Skin epidermis (tissue), 12 donors: ENCODE measurements around the gene NSUN2.

Source experiments
- H3K27ac ChIP-seq, 21 experiments: fragments of 200-600 bp; sonication (generic) in 11 of 21; one replicate each; pipeline ENCODE4 v1.5.0; 2020; ENCODE audit warnings: mild to moderate bottlenecking in 3 of 21, inconsistent platforms in 2 of 21, moderate library complexity in 2 of 21
- H3K4me3 ChIP-seq, 7 experiments: fragments of 200-600 bp; sonication (generic) in 2 of 7; one replicate each; pipeline ENCODE4 v1.5.0; 2020; ENCODE audit warnings: inconsistent platforms in 2 of 7, mild to moderate bottlenecking in 2 of 7, moderate library complexity in 1 of 7

NSUN2 gene

GRCh38 chr5:6608016-6608415 lies 24.8 kb downstream of the NSUN2 start:
- no peak overlapping the region for H3K27ac ChIP-seq
- H3K4me3 ChIP-seq = no peak overlapping the region

GRCh38 chr5:6607559-6607936 lies 25.3 kb downstream of the NSUN2 start:
- H3K4me3 ChIP-seq = no peak overlapping the region
- H3K27ac ChIP-seq = no peak overlapping the region

- Histone ChIP-seq H3K27ac (no peak overlapping the region), H3K4me3 (no peak overlapping the region)
These were observed 25.8 kb downstream of the NSUN2 start for GRCh38 chr5:6606884-6607558.

GRCh38 chr5:6604946-6605345 lies 27.9 kb downstream of the NSUN2 start:
- Histone ChIP-seq H3K4me3 (no peak overlapping the region), H3K27ac (no peak overlapping the region)

GRCh38 chr5:6604341-6604740 lies 28.5 kb downstream of the NSUN2 start:
- Histone ChIP-seq H3K27ac (no peak overlapping the region), H3K4me3 (no peak overlapping the region)

GRCh38 chr5:6603643-6604042 lies 29.2 kb downstream of the NSUN2 start:
- no peak overlapping the region for H3K27ac ChIP-seq

GRCh38 chr5:6602441-6602840 lies 30.4 kb downstream of the NSUN2 start:
- Histone ChIP-seq H3K4me3 (no peak overlapping the region), H3K27ac (no peak overlapping the region)

More at GRCh38 chr5:6603643-6604042, 29.2 kb downstream of the NSUN2 start:
- H3K4me3 ChIP-seq = no peak overlapping the region

- Histone ChIP-seq H3K4me3 (no peak overlapping the region), H3K27ac (no peak overlapping the region)
These were observed 31.0 kb downstream of the NSUN2 start for GRCh38 chr5:6601816-6602215.

GRCh38 chr5:6601271-6601670 lies 31.6 kb downstream of the NSUN2 start:
- no peak overlapping the region for H3K4me3 ChIP-seq
- H3K27ac ChIP-seq = no peak overlapping the region

GRCh38 chr5:6599739-6600138 lies 33.1 kb downstream of the NSUN2 start:
- H3K27ac ChIP-seq = no peak overlapping the region
- H3K4me3 ChIP-seq = no peak overlapping the region

- H3K4me3 ChIP-seq = no peak overlapping the region
- no peak overlapping the region for H3K27ac ChIP-seq
These were observed 34.4 kb downstream of the NSUN2 start for GRCh38 chr5:6598351-6598900.

- H3K27ac ChIP-seq = no peak overlapping the region
- H3K4me3 ChIP-seq = no peak overlapping the region
These were observed 35.3 kb downstream of the NSUN2 start for GRCh38 chr5:6597557-6597956.

- Histone ChIP-seq H3K4me3 (no peak overlapping the region), H3K27ac (no peak overlapping the region)
These were observed 36.5 kb downstream of the NSUN2 start for GRCh38 chr5:6596388-6596787.

GRCh38 chr5:6595405-6595804 lies 37.4 kb downstream of the NSUN2 start:
- H3K27ac ChIP-seq = no peak overlapping the region

GRCh38 chr5:6594066-6594465 lies 38.8 kb downstream of the NSUN2 start:
- H3K27ac ChIP-seq = no peak overlapping the region
- no peak overlapping the region for H3K4me3 ChIP-seq

More at GRCh38 chr5:6595405-6595804, 37.4 kb downstream of the NSUN2 start:
- H3K4me3 ChIP-seq = no peak overlapping the region

- Histone ChIP-seq H3K4me3 (no peak overlapping the region), H3K27ac (no peak overlapping the region)
These were observed 39.5 kb downstream of the NSUN2 start for GRCh38 chr5:6593148-6594016.

GRCh38 chr5:6592601-6593000 lies 40.2 kb downstream of the NSUN2 start:
- H3K27ac ChIP-seq = no peak overlapping the region
- H3K4me3 ChIP-seq = no peak overlapping the region

- no peak overlapping the region for H3K27ac ChIP-seq
These were observed 41.1 kb downstream of the NSUN2 start for GRCh38 chr5:6591671-6592288.

GRCh38 chr5:6590581-6590980 lies 42.3 kb downstream of the NSUN2 start:
- H3K27ac ChIP-seq = no peak overlapping the region

More at GRCh38 chr5:6591671-6592288, 41.1 kb downstream of the NSUN2 start:
- no peak overlapping the region for H3K4me3 ChIP-seq

GRCh38 chr5:6587171-6587570 lies 45.7 kb downstream of the NSUN2 start:
- Histone ChIP-seq H3K27ac (no peak overlapping the region), H3K4me3 (no peak overlapping the region)

More at GRCh38 chr5:6590581-6590980, 42.3 kb downstream of the NSUN2 start:
- H3K4me3 ChIP-seq = no peak overlapping the region
